ENCODE measurements around the gene SEMG2.

DNA sequence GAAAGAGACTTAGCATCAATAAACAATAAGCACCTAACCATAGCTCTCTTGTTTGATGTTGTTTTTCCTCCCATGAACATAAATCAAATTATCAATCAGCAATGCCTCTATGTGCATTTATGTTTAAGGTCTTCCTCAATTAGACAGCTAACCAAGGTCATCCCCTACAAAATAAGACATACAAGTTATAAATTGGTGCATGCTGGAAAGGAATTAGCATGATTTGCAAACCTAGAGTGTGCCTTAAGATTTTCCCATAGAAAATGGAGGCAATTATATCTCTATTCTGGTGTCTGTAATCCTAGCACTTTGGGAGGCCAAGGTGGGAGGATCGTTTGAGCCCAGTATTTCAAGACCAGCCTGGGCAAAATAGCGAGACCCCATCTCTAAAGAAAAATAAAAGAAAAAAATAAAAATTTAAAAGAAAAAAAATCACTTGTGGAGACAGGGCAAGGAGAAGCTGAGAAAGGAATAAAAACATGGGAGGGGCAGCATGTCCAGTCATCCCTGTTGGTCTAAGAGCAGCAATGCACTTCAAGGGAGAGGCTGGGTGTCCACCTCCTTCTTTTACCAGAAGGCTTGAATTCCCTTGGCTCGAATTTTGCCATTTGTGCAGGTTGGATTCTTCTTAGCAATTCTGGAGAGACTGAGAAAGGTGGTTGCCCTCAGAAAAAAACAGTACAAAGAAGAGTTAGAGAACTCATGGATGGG is 42.5 kb downstream of the SEMG2 start:
- TF ChIP-seq CTCF (IDR thresholded peaks at IDR 0.05) (no peak), TCF12 (IDR thresholded peaks at IDR 0.05) (no peak), POLR2AphosphoS5 (IDR thresholded peaks at IDR 0.05; ENCODE audit: low read depth, low read length) (no peak), REST (IDR thresholded peaks at IDR 0.05; ENCODE audit: low read depth, low read length) (no peak), NRF1 (IDR thresholded peaks at IDR 0.05; ENCODE audit: low read depth, low read length) (no peak), FOXM1 (IDR thresholded peaks at IDR 0.05; ENCODE audit: low read depth) (no peak), MXI1 (IDR thresholded peaks at IDR 0.05; ENCODE audit: low read depth, low read length) (no peak)
- TF ChIP-seq, protein P1, sequence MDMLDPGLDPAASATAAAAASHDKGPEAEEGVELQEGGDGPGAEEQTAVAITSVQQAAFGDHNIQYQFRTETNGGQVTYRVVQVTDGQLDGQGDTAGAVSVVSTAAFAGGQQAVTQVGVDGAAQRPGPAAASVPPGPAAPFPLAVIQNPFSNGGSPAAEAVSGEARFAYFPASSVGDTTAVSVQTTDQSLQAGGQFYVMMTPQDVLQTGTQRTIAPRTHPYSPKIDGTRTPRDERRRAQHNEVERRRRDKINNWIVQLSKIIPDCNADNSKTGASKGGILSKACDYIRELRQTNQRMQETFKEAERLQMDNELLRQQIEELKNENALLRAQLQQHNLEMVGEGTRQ (IDR thresholded peaks at IDR 0.05; ENCODE audit: borderline replicate concordance, low read depth, low read length): no peak
